HG03342 (cell line): ENCODE results near the gene WNT3.
"Not testable (repeated sequence)": the region's sequence is repeated elsewhere in the genome, so short reads cannot be mapped to it uniquely, and the experiment has no call there.

ENCODE experiments used
- ATAC-seq: cut with Tn5 transposase; IDR thresholded peaks from one replicate; pipeline ENCODE4 v1.9.1; 2021; ENCODE audit warnings: mild to moderate bottlenecking, moderate library complexity; ENCODE audit not compliant: unreplicated experiment

WNT3 gene

GRCh38 chr17:46788300-46788699 lies 30.2 kb downstream of the WNT3 start:
- ATAC-seq: no peak

GRCh38 chr17:46787478-46787877 lies 31.0 kb downstream of the WNT3 start:
- ATAC-seq: no peak

DNA sequence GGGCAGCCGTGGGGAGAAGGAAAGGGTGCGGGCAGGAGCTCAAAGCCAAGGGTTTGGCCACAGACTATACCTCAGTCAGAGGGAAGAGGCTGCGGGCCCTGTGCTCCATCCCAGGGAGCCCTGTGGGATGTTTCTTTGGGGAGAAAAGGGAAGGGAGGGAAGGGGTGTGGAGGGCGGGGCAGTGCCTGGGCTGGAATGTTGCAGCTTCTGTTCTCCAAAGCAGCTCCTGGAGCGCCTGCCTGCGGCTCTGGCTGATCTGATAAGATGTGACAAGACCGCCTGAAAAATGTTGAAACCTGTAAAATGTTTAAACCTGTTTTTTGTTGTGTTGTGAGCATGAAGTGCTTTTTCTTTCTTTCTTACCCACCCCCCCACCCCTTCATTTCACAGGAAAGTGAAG lies 32.8 kb downstream of the WNT3 start:
- ATAC-seq: no peak

- ATAC-seq: no peak
Measured at GRCh38 chr17:46783031-46783593, 35.4 kb downstream of the WNT3 start.

DNA sequence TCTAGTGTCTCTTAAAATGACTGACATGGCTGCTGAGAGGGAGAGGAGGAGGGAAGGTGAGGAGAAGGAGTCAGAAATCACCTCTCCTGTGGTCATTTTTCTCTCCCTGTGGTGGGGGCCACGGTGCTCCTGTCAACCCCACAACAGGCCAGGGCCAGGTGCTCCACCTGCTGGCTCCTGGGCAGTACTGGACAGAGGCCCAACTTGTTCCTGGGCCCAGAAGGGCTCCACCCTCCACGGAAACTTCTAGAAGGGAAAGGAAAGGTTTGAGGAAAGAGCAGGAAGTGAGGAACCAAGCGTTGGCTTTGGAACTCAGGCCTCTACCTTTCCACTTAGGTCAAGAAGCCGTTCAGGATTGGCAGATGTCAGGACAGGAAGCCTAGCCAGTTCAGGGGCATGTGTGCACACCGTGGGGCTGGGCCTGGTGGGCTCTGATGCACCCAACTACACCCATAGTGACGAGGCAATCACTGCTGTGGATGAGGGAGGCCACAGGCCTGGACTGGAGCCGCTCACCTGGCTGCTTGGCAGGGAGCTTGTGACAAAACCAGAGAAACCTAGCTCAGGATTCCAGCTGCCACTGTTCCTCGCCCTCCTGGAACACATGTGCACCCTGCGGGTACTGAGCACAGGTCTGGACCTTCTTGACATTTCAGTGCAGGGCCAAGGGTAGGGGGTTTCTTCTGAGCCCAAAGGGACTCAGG lies 36.1 kb downstream of the WNT3 start:
- no peak for ATAC-seq

DNA sequence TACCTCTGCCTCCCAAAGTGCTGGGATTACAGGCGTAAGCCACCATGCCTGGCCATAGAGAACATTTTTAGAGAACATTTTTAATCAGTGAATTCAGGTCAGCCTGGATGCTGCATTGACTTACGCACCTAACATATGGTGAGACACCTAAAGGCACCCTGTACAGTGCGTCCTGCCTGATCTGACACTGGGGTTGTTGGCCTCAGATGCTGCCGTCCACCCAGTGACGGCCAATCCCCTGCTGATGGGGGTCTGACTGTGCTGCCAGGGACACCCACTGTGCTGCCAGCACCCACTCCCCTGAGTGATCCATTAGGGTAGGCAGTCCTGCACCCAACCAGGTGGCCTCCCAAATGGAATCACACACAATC lies 38.5 kb downstream of the WNT3 start:
- ATAC-seq: no peak

DNA sequence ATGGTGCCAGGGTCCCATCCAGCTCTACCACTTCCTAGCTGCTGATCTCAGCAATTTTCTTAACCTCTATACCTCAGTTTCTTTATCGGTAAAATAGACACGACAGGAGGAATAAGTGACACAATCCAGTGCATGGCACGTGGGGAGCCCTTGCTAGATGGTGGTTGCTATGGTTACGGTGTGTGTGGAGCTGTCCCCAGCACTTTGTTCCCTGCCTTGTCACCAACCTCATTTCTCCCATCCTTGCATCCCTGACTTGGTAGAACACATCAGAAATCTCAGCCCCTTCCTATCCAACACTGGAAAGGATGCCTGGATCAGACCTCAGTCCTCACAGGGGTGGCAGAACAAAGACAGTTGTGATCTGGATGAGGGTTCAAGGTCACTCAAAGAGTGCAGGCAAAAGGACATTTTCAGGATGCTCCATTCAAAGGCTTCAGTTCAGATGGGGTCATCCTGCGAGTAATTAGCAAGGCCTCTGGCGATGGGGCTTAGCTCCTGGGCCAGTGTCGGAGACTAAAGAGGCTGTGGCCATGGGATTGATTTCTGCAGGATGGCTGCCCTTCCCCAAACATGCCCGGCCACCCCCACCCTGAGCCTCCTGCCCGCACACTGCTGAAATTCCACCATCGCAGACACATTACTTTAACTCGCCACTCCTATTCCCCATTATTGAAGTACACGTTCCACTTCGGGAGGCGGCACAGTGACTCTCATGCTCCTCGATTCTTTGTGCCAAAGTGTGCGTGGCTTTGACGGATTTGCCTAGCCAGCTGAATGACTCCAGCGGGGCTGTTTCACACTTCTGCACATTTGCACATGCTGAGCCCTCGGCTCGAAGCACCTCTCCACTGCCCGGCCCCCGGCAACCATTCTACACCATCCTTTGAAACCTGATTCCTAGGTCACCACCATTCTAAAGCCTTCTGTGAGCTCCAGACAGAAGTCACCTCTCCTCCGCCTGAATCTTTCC lies 40.3 kb downstream of the WNT3 start:
- ATAC-seq: no peak

DNA sequence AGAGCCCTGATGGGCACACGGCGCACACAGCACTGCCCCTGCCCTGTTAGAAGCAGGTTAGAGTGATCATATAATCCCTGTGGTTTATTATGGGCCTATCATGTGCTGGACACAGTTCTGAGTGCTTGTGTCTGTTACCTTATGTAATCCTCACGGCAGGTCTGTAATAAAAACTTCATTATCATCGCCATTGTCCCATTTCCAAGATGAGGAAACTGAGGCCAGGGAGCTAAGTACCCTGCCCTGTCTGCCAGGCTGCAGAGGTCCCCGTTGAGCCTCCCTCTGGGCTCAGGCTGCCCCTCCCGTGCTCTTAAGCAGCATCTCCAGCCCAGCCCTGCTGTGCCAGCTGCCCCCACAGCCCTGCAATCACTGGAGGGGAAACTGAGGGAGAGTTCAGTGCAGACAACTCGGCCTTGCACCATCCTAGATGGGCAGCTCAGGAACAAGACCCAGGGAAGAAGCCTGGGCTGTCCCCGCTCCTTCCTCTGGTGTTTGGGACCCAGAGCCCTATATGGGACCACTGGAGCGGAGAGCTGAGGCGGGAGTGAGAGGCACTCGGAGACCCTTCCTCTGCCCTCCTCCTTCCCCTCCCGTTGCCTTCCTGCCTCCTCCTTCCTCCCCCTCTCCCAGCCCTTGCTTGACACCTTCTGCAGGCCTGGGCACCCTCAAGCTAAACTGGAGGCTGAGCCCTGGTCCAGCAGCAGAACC lies 42.0 kb downstream of the WNT3 start:
- no peak for ATAC-seq

- ATAC-seq: no peak
Measured at GRCh38 chr17:46774108-46774737, 44.3 kb downstream of the WNT3 start.

- no peak for ATAC-seq
Measured at GRCh38 chr17:46773676-46774075, 44.8 kb downstream of the WNT3 start.

GRCh38 chr17:46773221-46773605 lies 45.3 kb downstream of the WNT3 start:
- ATAC-seq: no peak

- ATAC-seq: no peak
Measured at GRCh38 chr17:46772475-46773220, 45.8 kb downstream of the WNT3 start.

DNA sequence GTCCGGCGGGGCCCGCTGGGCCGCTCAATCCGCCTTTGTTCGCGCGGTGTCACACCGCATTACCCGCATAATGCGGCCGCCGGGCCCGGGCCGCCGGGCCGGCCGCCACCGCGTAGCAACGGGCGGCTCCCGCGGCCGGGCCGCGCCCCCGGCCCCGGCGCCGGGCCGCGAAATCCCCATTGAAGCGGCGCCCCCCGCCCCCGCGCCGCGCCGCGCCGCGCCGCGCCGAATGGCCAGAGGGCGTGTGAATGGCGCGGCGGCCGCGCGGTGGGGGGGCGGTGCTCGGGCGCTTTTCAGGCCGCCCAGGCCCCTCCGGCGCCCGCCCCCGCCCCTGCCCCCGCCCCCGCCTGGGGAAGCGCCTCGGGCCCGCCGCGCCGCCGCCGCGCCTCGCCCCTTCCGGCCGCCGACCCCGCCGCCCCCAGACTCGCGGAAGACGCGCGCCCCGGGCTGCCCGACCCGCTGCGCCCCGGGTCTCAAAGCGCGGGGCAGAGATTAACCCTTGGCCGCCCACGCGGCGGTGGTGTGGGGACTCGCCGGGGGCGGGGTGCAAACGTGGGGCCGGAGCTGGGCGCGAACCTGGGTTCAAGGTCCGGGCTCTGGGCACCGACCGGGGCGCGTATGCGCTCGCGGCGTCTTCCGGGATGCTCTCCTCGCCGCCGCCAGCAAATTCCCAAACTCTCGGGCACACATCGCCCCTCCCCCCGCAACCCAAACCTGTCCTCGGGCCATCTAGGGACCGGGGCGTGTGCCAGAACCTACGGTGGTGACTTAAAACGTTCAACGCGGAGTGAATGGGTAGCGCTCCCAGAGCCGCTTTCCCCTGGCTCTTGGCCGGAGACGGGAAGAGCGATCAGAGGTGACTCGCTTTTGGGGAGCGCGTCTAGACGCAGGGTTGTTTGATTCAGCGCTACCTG lies 46.7 kb downstream of the WNT3 start:
- no peak for ATAC-seq

DNA sequence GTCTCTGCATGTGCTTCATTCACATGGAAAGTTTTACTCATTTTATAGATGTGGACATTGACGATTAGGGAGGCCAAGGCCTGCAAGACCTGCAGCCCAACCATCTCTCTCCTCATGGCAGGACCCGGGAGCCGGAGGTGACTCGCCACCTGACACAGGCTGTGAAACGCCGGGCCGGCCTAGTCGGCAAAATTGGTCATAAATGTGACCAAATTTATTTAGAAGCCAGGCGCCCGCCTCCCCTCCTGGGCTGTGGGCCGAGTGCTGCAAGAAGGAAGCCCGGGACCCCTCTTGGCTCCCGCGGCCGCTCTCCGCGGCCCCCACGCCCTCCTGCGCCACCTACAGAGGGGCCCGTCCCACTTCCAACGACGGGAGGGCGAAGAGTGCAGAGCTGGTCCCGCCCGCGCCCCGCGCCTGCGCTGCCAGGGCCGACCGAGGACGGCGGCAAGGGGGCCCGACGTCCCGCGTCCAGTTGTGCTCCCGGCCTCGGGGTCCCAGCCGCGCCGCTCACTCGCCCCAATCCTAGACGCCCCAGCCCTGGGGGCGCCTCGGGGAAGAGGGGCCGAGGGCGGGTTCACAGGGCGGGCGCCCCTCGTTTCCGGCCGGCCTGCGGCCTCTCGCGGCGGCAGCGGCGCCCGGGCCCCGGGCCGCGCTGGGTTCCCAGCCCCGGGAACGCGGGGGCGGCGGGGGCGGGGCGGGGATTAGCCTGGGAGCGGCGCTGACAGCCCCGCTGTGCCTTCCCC lies 47.5 kb downstream of the WNT3 start:
- ATAC-seq: no peak

DNA sequence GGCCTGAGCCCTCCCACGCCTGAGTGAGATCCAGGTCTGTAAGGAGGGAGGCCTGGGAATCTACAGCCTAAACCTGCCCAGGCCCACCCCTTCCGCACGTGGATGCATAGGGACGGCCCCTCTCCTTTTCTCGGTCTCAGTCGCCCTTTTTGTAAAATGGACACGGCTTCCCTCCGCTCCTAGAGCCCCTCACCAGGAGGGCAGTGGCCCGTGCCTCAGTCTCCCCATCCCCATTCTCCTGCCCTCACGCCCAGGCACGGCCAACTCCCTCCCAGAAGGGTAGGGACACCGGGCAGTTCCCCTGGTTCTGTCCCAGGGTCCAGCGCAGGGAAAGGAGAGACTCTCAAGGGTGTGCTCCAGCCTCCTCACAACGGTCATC lies 48.1 kb downstream of the WNT3 start:
- ATAC-seq: no peak

DNA sequence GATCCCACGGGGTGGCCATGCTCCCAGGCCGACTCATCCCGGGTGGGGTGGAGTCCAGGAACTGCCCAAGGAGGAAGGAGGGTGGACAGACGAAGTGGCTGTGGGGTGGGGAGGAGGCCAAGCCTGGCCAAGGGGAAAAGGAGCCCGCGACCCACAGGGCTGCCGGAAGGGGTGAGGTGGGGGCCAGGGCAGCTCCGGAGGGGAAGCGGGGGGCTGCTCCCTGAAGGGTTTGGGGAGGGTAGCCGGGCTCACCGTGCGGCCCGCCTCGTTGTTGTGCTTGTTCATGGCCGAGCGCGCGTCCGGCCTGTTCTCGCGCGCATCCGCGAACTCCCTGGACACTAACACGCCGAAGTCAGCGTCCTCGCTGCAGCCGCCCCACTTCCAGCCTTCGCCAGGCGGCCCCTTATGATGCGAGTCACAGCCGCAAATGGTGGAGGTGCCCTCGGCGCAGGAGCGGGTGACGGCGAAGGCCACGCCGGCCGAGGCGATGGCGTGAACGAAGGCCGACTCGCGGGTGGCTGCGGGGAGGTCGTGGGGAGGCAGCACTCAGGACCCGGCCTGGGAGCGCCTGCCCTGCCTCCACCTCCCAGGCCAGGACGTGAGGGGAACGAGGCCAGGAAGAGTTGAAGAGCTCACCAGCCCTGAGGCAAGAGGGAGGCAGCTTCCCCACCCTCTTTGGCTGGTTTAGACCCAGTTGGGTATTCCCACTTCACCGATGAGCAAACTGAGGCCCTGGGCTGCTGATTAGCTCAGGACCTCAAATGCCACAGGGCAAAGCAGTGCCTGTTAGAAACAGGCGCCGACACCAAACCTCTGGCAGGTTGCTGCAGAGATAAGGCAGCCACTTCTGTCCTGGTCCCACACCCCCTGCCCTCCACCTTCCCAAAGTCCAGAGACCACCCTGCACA lies 48.7 kb downstream of the WNT3 start:
- ATAC-seq: no peak

GRCh38 chr17:46768896-46769295 lies 49.6 kb downstream of the WNT3 start:
- ATAC-seq: not testable (repeated sequence)

DNA sequence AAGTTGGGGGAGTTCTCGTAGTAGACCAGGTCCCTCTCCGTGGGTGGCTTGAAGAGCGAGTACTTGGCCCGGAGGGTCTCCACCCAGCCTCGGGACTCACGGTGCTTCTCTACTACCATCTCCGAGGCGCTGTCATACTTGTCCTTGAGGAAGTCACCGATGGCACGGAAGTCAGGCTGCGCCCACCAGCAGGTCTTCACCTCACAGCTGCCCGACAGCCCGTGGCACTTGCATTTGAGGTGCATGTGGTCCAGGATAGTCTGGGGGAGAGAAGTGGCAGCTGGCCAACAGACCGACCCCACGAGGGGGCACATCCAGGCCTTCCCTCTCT lies 50.0 kb downstream of the WNT3 start:
- ATAC-seq: no peak
